Sigmoid colon (tissue), 4 donors: ENCODE measurements around the gene SLC15A3.
A peak's percentile ranks its signal among the peaks of the same experiment; 100 is the strongest.

Experiments
- EP300 ChIP-seq, 4 donors: sonication (generic); formaldehyde crosslinking; IDR thresholded peaks; one replicate each; pipeline ENCODE4 v1.6.1; 2017; ENCODE audit warnings: antibody characterized with exemption in 4 of 4
- POLR2A ChIP-seq, 2 donors: fragments of 450-650 bp; IDR thresholded peaks; one replicate each; pipeline ENCODE4 v1.6.1; 2016; ENCODE audit warnings: antibody characterized with exemption in 2 of 2, mild to moderate bottlenecking in 2 of 2, moderate library complexity in 2 of 2
- POLR2AphosphoS5 ChIP-seq, 4 donors: sonication (generic); formaldehyde crosslinking; IDR thresholded peaks; one replicate each; pipeline ENCODE4 v1.6.1; 2017; ENCODE audit warnings: antibody characterized with exemption in 4 of 4
- TF ChIP-seq, protein P1 (sequence below), 4 experiments: fragments of 450-650 bp in 3 of 4; fragments of 200-600 bp in 1 of 4; IDR thresholded peaks; one replicate each; pipeline ENCODE4 v1.5.1; 2016 to 2019; ENCODE audit warnings: antibody characterized with exemption in 4 of 4, mild to moderate bottlenecking in 3 of 4, moderate library complexity in 2 of 4

DNA sequence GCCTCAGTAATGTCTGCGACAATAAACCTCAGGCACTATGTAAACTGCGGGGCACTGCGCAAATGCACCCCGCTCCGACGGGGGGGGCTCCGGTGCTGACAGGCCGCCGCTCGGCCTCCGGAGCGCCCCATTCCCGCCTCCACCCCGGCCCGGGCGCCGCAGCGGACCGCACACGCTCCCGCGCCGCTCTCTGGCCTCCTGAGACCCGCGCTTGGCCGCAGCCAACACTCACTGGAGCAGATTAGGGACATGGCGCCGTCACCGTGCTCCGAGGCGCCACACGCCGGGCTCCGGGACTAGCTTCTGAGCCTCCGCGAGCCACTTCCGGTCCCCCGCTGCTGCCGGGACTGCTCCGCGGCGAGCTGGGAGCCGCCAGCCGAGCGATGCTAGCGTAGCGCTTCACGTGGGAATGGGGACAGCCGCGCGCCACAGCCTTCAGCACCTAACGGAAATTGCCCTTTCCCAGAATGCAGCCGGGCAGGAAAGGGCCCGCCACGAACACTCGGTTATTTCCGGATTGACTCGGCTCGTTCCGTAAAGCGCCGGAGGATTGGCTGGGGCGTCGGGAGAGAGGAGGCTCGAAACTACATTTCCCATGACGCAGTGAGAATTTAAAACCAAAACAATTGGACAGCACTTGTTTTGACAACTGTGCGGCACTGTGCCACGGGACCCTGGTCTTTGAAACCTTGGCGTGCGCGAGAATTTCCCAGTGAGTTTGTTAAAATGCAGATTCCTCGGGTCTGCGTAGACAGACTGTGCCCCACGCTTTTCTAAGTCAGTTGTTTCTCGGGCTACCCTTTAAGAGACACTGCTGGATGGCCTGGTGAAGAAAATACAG, 45.6 kb downstream of the SLC15A3 start, which contains the start of gene PRPF19:
- TF ChIP-seq, protein P1, sequence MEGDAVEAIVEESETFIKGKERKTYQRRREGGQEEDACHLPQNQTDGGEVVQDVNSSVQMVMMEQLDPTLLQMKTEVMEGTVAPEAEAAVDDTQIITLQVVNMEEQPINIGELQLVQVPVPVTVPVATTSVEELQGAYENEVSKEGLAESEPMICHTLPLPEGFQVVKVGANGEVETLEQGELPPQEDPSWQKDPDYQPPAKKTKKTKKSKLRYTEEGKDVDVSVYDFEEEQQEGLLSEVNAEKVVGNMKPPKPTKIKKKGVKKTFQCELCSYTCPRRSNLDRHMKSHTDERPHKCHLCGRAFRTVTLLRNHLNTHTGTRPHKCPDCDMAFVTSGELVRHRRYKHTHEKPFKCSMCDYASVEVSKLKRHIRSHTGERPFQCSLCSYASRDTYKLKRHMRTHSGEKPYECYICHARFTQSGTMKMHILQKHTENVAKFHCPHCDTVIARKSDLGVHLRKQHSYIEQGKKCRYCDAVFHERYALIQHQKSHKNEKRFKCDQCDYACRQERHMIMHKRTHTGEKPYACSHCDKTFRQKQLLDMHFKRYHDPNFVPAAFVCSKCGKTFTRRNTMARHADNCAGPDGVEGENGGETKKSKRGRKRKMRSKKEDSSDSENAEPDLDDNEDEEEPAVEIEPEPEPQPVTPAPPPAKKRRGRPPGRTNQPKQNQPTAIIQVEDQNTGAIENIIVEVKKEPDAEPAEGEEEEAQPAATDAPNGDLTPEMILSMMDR (IDR thresholded peaks at IDR 0.05) = no peak
- TF ChIP-seq POLR2AphosphoS5 (IDR thresholded peaks at IDR 0.05) (peak; percentile 82 to 94 (median 87)), POLR2A (IDR thresholded peaks at IDR 0.05) (peak; percentile 59 to 63), EP300 (IDR thresholded peaks at IDR 0.05) (peak in 1 of 4 donors; percentile 57)
